Measurements from ENCODE around the gene DZIP1. TPM values are rescaled to one million over a fixed set of nuclear protein-coding genes. Genes with fewer than 3 reads are reported as not detected.
"Not testable (repeated sequence)": the region's sequence is repeated elsewhere in the genome, so short reads cannot be mapped to it uniquely, and the experiment has no call there.

Gene DZIP1, protein sequence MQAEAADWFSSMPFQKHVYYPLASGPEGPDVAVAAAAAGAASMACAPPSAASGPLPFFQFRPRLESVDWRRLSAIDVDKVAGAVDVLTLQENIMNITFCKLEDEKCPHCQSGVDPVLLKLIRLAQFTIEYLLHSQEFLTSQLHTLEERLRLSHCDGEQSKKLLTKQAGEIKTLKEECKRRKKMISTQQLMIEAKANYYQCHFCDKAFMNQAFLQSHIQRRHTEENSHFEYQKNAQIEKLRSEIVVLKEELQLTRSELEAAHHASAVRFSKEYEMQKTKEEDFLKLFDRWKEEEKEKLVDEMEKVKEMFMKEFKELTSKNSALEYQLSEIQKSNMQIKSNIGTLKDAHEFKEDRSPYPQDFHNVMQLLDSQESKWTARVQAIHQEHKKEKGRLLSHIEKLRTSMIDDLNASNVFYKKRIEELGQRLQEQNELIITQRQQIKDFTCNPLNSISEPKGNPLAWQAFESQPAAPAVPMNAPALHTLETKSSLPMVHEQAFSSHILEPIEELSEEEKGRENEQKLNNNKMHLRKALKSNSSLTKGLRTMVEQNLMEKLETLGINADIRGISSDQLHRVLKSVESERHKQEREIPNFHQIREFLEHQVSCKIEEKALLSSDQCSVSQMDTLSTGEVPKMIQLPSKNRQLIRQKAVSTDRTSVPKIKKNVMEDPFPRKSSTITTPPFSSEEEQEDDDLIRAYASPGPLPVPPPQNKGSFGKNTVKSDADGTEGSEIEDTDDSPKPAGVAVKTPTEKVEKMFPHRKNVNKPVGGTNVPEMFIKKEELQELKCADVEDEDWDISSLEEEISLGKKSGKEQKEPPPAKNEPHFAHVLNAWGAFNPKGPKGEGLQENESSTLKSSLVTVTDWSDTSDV
- total RNA-seq (2014; rRNA removed; shearing (Covaris generic); ENCODE audit: low replicate concordance) = not detected in 2 replicates

- no peak within 1 kb of the TSS for H3K4me2 ChIP-seq (ENCODE audit: low read depth, low read length, poor library complexity, severe bottlenecking)
- no peaks in the 10 kb centered on the region for H3K4me1 ChIP-seq (ENCODE audit: low read length)
- no peaks in the 10 kb centered on the region for H3K9me3 ChIP-seq (ENCODE audit: low read length)
- H3K4me3 ChIP-seq (ENCODE audit: low read length) = no peak within 1 kb of the TSS
- no peaks in the 10 kb centered on the region for H3K9me2 ChIP-seq (replicated peaks; ENCODE audit: insufficient read depth, low read length)
- H3K27ac ChIP-seq (ENCODE audit: low read length) = no peak within 1 kb of the TSS
- H3K36me3 ChIP-seq (ENCODE audit: insufficient read depth, low read length) = no peaks in the 10 kb centered on the region
- no peak within 1 kb of the TSS for H3K9ac ChIP-seq (ENCODE audit: low read length)
- no peaks in the 10 kb centered on the region for H4K20me1 ChIP-seq (ENCODE audit: insufficient read depth, low read depth, low read length)
- H3K79me2 ChIP-seq (ENCODE audit: low read length) = no peaks in the 10 kb centered on the region
- H3K27me3 ChIP-seq (ENCODE audit: low read length) = no peaks in the 10 kb centered on the region
- no peak for DNase-seq
- H2AFZ ChIP-seq (ENCODE audit: low read length) = no peak within 1 kb of the TSS
Measured at GRCh38 chr13:95644601-95645052, at the start of gene DZIP1. Gene DZIP1 (minus strand): TSS chr13:95644706. CDS start chr13:95642029, 2,677 bp downstream.

GRCh38 chr13:95690986-95691385 lies 46.5 kb upstream of the DZIP1 start:
- not testable (repeated sequence) for H3K4me3 ChIP-seq (ENCODE audit: low read length); H3K4me2 ChIP-seq (ENCODE audit: low read depth, low read length, poor library complexity, severe bottlenecking); H3K9me2 ChIP-seq (replicated peaks; ENCODE audit: insufficient read depth, low read length); H4K20me1 ChIP-seq (ENCODE audit: insufficient read depth, low read depth, low read length); H3K4me1 ChIP-seq (ENCODE audit: low read length); DNase-seq; H3K9ac ChIP-seq (ENCODE audit: low read length); H3K27me3 ChIP-seq (ENCODE audit: low read length); H3K36me3 ChIP-seq (ENCODE audit: insufficient read depth, low read length); H3K27ac ChIP-seq (ENCODE audit: low read length); H2AFZ ChIP-seq (ENCODE audit: low read length)
- Histone ChIP-seq H3K79me2 (ENCODE audit: low read length) (peaks cover 43% of the 10 kb centered on the region), H3K9me3 (ENCODE audit: low read length) (peaks cover 19% of the 10 kb centered on the region)

GRCh38 chr13:95689582-95689926 lies 45.0 kb upstream of the DZIP1 start:
- Histone ChIP-seq H3K9ac (ENCODE audit: low read length) (no peak overlapping the region), H3K4me3 (ENCODE audit: low read length) (no peak overlapping the region), H3K4me1 (ENCODE audit: low read length) (no peaks in the 10 kb centered on the region), H4K20me1 (ENCODE audit: insufficient read depth, low read depth, low read length) (no peaks in the 10 kb centered on the region), H2AFZ (ENCODE audit: low read length) (no peak overlapping the region), H3K27ac (ENCODE audit: low read length) (no peak overlapping the region), H3K9me2 (replicated peaks; ENCODE audit: insufficient read depth, low read length) (no peaks in the 10 kb centered on the region), H3K9me3 (ENCODE audit: low read length) (peaks cover 19% of the 10 kb centered on the region), H3K27me3 (ENCODE audit: low read length) (no peaks in the 10 kb centered on the region), H3K4me2 (ENCODE audit: low read depth, low read length, poor library complexity, severe bottlenecking) (no peak overlapping the region), H3K79me2 (ENCODE audit: low read length) (peaks cover 58% of the 10 kb centered on the region), H3K36me3 (ENCODE audit: insufficient read depth, low read length) (no peaks in the 10 kb centered on the region)
- DNase-seq = no peak

DNA sequence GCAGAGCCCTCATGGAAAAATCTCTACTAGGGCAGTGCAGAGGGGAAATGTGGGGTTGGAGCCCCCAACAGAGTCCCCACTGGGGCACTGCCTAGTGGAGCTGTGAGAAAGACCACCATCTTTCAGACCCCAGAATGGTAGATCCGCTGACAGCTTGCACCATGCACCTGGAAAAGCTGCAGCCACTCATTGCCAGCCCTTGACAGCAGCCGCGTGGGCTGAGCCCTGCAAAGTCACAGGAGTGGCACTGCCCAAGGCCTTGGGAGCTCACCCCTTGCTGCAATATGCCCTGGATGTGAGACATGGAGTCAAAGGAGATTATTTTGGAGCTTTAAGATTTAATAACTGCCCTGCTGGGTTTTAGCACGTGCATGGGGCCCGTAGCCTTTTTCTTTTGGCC lies 40.5 kb upstream of the DZIP1 start:
- not testable (repeated sequence) for H3K4me3 ChIP-seq (ENCODE audit: low read length); H2AFZ ChIP-seq (ENCODE audit: low read length); H3K36me3 ChIP-seq (ENCODE audit: insufficient read depth, low read length); H3K27ac ChIP-seq (ENCODE audit: low read length); H3K4me2 ChIP-seq (ENCODE audit: low read depth, low read length, poor library complexity, severe bottlenecking); H3K9me2 ChIP-seq (replicated peaks; ENCODE audit: insufficient read depth, low read length); H3K27me3 ChIP-seq (ENCODE audit: low read length); H3K9ac ChIP-seq (ENCODE audit: low read length); H3K4me1 ChIP-seq (ENCODE audit: low read length); H4K20me1 ChIP-seq (ENCODE audit: insufficient read depth, low read depth, low read length); DNase-seq
- Histone ChIP-seq H3K79me2 (ENCODE audit: low read length) (peaks cover 100% of the 10 kb centered on the region), H3K9me3 (ENCODE audit: low read length) (peaks cover 19% of the 10 kb centered on the region)

GRCh38 chr13:95684418-95684817 lies 39.9 kb upstream of the DZIP1 start:
- no peaks in the 10 kb centered on the region for H4K20me1 ChIP-seq (ENCODE audit: insufficient read depth, low read depth, low read length)
- peaks cover 100% of the 10 kb centered on the region for H3K79me2 ChIP-seq (ENCODE audit: low read length)
- H3K9ac ChIP-seq (ENCODE audit: low read length) = no peak overlapping the region
- H3K36me3 ChIP-seq (ENCODE audit: insufficient read depth, low read length) = peaks cover 8% of the 10 kb centered on the region; the same call in 1 of the 2 replicates
- H3K27ac ChIP-seq (ENCODE audit: low read length) = no peak overlapping the region
- no peak overlapping the region for H3K4me2 ChIP-seq (ENCODE audit: low read depth, low read length, poor library complexity, severe bottlenecking)
- H3K27me3 ChIP-seq (ENCODE audit: low read length) = no peaks in the 10 kb centered on the region
- H3K9me2 ChIP-seq (replicated peaks; ENCODE audit: insufficient read depth, low read length) = no peaks in the 10 kb centered on the region
- peaks cover 19% of the 10 kb centered on the region for H3K9me3 ChIP-seq (ENCODE audit: low read length)
- H2AFZ ChIP-seq (ENCODE audit: low read length) = no peak overlapping the region
- H3K4me1 ChIP-seq (ENCODE audit: low read length) = peaks cover 9% of the 10 kb centered on the region
- no peak overlapping the region for H3K4me3 ChIP-seq (ENCODE audit: low read length)
- no peak for DNase-seq

GRCh38 chr13:95679722-95680121 lies 35.2 kb upstream of the DZIP1 start:
- Histone ChIP-seq H3K4me3 (ENCODE audit: low read length) (peak overlapping the region; percentile 10; the same call in 1 of the 2 replicates), H3K79me2 (ENCODE audit: low read length) (peaks cover 82% of the 10 kb centered on the region), H3K9me3 (ENCODE audit: low read length) (no peaks in the 10 kb centered on the region), H3K4me1 (ENCODE audit: low read length) (peaks cover 34% of the 10 kb centered on the region), H4K20me1 (ENCODE audit: insufficient read depth, low read depth, low read length) (peaks cover 4% of the 10 kb centered on the region; the same call in 1 of the 2 replicates), H3K27ac (ENCODE audit: low read length) (no peak overlapping the region), H3K9me2 (replicated peaks; ENCODE audit: insufficient read depth, low read length) (no peaks in the 10 kb centered on the region), H2AFZ (ENCODE audit: low read length) (no peak overlapping the region), H3K36me3 (ENCODE audit: insufficient read depth, low read length) (peaks cover 8% of the 10 kb centered on the region; the same call in 1 of the 2 replicates), H3K27me3 (ENCODE audit: low read length) (no peaks in the 10 kb centered on the region), H3K9ac (ENCODE audit: low read length) (peak overlapping the region; percentile 12; the same call in 1 of the 2 replicates), H3K4me2 (ENCODE audit: low read depth, low read length, poor library complexity, severe bottlenecking) (peak overlapping the region; percentile 75)
- DNase-seq = peak; percentile 40

DNA sequence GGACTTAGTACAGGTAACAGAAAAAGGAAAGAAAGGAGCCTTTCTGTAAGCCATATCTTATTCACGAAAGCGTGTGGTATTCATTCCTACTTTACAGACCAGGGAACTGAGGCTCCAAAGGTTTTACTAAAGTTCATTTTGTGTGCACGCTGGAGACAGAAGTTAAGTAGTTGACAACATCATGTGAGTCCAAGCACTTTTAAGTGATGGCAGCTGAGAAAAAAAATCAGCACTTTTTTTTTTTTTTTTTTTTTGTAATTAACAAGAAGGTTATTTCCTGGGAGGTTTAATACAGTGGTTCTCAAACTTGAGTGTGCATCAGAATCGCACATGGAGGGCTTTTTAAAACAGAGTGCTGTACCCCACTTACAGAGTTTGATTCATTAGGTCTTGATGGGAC lies 34.5 kb upstream of the DZIP1 start:
- DNase-seq = no peak
- Histone ChIP-seq H4K20me1 (ENCODE audit: insufficient read depth, low read depth, low read length) (peaks cover 4% of the 10 kb centered on the region; the same call in 1 of the 2 replicates), H3K4me1 (ENCODE audit: low read length) (peaks cover 34% of the 10 kb centered on the region), H3K27me3 (ENCODE audit: low read length) (no peaks in the 10 kb centered on the region), H3K27ac (ENCODE audit: low read length) (no peak overlapping the region), H3K4me3 (ENCODE audit: low read length) (peak overlapping the region; percentile 86), H3K9me3 (ENCODE audit: low read length) (no peaks in the 10 kb centered on the region), H3K4me2 (ENCODE audit: low read depth, low read length, poor library complexity, severe bottlenecking) (peak overlapping the region; percentile 75), H3K36me3 (ENCODE audit: insufficient read depth, low read length) (peaks cover 8% of the 10 kb centered on the region; the same call in 1 of the 2 replicates), H3K79me2 (ENCODE audit: low read length) (peaks cover 74% of the 10 kb centered on the region), H3K9ac (ENCODE audit: low read length) (peak overlapping the region; percentile 86), H3K9me2 (replicated peaks; ENCODE audit: insufficient read depth, low read length) (no peaks in the 10 kb centered on the region), H2AFZ (ENCODE audit: low read length) (no peak overlapping the region)

All from Karpas-422 (cell line).